Measurements from ENCODE around the gene DPEP3.

DNA sequence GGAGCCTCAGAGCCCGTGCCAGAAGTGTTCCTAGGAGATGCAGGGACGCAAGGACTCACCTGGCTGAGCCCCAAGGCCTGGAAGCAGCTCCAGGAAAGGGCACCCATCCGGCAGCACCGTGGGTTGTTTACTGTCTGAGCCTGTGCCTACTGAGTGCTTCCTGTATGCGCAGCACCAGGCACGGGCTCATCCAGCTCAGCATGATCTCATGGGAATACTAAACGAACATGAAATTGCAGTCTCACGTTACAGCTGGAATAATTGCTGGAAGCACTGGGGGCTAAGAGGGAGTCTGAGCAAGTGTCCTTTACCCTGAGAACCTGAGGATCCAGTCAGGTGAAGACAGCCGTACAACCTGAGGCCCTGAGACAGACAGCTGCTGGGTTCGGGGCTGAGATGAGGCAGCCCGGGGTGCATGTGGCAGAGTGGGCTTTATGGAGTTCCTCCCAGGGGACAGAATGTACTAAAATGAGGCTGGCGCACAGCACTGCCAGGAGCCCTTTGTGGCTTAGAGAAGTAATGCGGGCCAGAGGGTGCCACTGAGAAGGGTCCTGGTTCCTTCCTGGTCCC is 54.0 kb downstream of the DPEP3 start:
- TF ChIP-seq, protein P1, sequence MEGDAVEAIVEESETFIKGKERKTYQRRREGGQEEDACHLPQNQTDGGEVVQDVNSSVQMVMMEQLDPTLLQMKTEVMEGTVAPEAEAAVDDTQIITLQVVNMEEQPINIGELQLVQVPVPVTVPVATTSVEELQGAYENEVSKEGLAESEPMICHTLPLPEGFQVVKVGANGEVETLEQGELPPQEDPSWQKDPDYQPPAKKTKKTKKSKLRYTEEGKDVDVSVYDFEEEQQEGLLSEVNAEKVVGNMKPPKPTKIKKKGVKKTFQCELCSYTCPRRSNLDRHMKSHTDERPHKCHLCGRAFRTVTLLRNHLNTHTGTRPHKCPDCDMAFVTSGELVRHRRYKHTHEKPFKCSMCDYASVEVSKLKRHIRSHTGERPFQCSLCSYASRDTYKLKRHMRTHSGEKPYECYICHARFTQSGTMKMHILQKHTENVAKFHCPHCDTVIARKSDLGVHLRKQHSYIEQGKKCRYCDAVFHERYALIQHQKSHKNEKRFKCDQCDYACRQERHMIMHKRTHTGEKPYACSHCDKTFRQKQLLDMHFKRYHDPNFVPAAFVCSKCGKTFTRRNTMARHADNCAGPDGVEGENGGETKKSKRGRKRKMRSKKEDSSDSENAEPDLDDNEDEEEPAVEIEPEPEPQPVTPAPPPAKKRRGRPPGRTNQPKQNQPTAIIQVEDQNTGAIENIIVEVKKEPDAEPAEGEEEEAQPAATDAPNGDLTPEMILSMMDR (IDR thresholded peaks at IDR 0.05 in 8 of 11, conservative IDR thresholded peaks at IDR 0.05 in 3 of 11) = no peak
- TF ChIP-seq POLR2A (IDR thresholded peaks at IDR 0.05) = no peak
